Testis (tissue), 2 donors: Measurements from ENCODE around the gene SETD5.

Experiments used
- POLR2A ChIP-seq: fragments of 450-650 bp; IDR thresholded peaks from one replicate; pipeline ENCODE4 v1.6.1; 2017; ENCODE audit warnings: antibody characterized with exemption, mild to moderate bottlenecking, moderate library complexity
- TF ChIP-seq, protein P1 (sequence below), 3 experiments: fragments of 450-650 bp in 2 of 3; fragments of 200-600 bp in 1 of 3; sonication (generic) in 1 of 3; IDR thresholded peaks; one replicate each; pipeline ENCODE4 v1.5.1; 2016 to 2019; ENCODE audit warnings: antibody characterized with exemption in 3 of 3, mild to moderate bottlenecking in 2 of 3, moderate library complexity in 1 of 3

DNA sequence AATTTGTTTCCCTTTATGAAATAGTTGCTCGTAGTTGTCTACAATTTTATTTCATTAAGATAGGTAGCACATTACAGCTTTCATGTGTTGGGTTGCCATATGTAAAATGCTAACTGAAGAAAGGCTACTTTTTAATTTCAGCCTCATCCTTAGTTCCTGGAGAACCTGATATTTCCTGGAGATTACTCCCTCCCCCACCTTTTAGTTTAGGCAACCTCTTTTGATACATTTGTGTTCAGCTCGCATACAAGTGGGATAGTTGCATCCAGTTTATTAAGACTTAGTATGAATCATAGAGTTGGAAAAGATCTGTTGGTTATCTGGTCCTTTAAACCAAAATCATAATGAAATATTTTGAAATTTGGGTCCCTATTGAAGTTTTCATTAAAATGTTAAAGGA, 6.0 kb downstream of the SETD5 start:
- TF ChIP-seq, protein P1, sequence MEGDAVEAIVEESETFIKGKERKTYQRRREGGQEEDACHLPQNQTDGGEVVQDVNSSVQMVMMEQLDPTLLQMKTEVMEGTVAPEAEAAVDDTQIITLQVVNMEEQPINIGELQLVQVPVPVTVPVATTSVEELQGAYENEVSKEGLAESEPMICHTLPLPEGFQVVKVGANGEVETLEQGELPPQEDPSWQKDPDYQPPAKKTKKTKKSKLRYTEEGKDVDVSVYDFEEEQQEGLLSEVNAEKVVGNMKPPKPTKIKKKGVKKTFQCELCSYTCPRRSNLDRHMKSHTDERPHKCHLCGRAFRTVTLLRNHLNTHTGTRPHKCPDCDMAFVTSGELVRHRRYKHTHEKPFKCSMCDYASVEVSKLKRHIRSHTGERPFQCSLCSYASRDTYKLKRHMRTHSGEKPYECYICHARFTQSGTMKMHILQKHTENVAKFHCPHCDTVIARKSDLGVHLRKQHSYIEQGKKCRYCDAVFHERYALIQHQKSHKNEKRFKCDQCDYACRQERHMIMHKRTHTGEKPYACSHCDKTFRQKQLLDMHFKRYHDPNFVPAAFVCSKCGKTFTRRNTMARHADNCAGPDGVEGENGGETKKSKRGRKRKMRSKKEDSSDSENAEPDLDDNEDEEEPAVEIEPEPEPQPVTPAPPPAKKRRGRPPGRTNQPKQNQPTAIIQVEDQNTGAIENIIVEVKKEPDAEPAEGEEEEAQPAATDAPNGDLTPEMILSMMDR (IDR thresholded peaks at IDR 0.05): no peak
- TF ChIP-seq POLR2A: no peak
